AG04450 (cell line): Measurements from ENCODE around the gene THAP10. TPM values are rescaled to one million over a fixed set of nuclear protein-coding genes. Genes with fewer than 3 reads are reported as not detected.

Experiments
- CTCF ChIA-PET: fragments of 300-600, 350-600 bp; formaldehyde crosslinking; extraction: SDS; loops from one replicate; lab custom pipeline; 2022; ENCODE audit warnings: antibody characterized with exemption, inconsistent platforms; lab: Charles Lee
- POLR2A ChIA-PET: fragments of 350-600 bp; formaldehyde crosslinking; extraction: SDS; loops from one replicate; lab custom pipeline; 2021; ENCODE audit warnings: antibody characterized with exemption, inconsistent platforms; lab: Yijun Ruan, JAX
- DNase-seq: peaks from one replicate; pipeline ENCODE4 v3.0.0-alpha.2; 2011; ENCODE audit warnings: low read depth, low spot score
- H3K27ac ChIP-seq: one replicate; pipeline ENCODE4 v1.5.1; 2012; ENCODE audit warnings: low read depth, low read length, control low read depth
- H3K27me3 ChIP-seq: one replicate; pipeline ENCODE4 v1.6.0; 2012; ENCODE audit warnings: low read length; ENCODE audit not compliant: control insufficient read depth, insufficient read depth
- H3K4me3 ChIP-seq: 2 replicates; pipeline ENCODE4 v1.5.1; 2011; ENCODE audit warnings: mild to moderate bottlenecking, low read depth, low read length, control low read depth
- H3K9me3 ChIP-seq: 2 replicates; pipeline ENCODE4 v1.5.1; 2012; ENCODE audit warnings: low read length; ENCODE audit not compliant: control insufficient read depth, insufficient read depth
- CTCF ChIP-seq: IDR thresholded peaks from 2 replicates; pipeline ENCODE4 v1.5.1; 2011; ENCODE audit warnings: low read depth, low read length, control low read depth, inconsistent platforms
- polyA plus RNA-seq: library from polyadenylated mRNA; depleted of rRNA; stranded (reverse); fragments of >200 nt; gene quantifications from 2 replicates; pipeline ENCODE4 v1.2.3, GENCODE V29; 2011

The THAP10 gene
- polyA plus RNA-seq, 1 experiment = 5.7 TPM

DNA sequence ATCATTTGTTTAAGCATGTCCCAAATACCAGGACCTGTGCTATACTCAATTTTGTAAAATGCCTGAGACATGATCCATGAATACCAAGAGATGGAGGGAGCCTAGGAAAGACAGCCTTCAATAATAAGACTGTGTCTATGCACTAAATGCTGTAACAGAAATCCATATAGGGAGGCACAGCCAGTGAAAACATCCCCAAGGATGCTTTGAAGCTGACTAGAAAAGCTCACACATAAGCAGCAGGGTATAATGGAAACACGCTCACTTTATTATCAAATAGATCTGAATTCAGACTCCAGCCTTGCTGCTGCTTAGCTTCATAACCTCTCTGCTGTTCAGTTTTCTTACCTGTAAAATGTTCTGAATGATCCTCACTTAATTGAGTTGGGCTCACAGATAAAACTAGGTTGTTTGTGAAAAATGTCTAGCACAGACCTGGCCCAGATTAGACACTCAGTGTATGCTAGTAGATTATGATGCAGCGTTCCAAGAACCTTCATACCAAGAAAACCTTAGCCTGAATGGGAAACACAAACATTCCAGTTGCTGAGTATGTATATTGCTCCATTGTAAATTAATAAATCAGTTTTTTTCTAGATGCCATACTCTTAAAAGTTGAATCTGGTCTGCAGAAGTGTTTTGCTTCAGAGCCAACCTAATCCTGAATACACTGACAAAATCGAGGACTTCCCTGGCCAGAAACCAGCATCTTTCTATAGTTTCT lies 34.5 kb downstream of the THAP10 start:
- DNase-seq = no peak
- no peak for TF ChIP-seq CTCF
- Histone ChIP-seq H3K4me3 (no peak overlapping the region), H3K27me3 (no peaks in the 10 kb centered on the region), H3K9me3 (peaks cover 3% of the 10 kb centered on the region; the same call in 1 of the 2 replicates), H3K27ac (peak overlapping the region; percentile 96)
- POLR2A ChIA-PET = interaction anchor here (1.0 to 2.3 kb wide), 7 partner anchors 10 to 94 kb away, joined by 3 to 17 read pairs (median 8); partner anchors contain the start of genes THAP10 and UACA
- CTCF ChIA-PET = interaction anchor here (1.4 to 2.4 kb wide), 3 partner anchors 17 to 46 kb away, joined by 4 to 11 read pairs (median 9); no protein-coding TSS in a partner anchor

DNA sequence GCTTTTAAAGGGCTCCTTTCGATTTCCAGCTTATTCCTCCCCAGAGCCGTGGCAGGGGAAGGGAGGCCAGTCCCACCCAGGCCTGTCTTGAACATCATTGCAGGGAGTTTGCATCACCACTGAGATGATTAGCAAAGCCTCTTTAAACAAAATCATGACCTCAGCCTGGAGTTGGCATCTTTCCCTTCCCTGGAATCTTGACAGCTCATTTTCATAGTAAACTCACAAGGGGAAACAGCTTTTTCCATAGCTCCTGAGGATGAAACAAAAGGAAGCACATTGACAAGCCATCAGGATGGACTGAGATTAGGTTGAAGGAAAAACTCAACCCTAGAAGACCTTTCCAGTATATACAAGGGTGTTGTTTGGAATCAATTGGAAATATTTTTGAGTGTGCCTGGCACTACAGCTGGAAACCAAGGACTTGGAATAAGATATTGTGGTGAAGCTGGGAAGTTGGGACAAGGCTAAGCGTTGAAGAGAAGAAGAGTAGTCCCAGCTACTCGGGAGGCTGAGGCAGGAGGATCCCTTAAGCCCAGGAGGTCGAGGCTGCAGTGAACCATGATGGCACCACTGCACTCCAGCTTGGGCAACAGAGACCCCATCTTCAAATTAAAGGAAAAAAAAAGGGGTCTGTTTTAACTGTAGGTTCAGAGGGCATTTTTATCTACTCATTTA lies 35.2 kb downstream of the THAP10 start:
- peak overlapping the region; percentile 14; the same call in 1 of the 2 replicates for H3K4me3 ChIP-seq
- peaks cover 1% of the 10 kb centered on the region; the same call in 1 of the 2 replicates for H3K9me3 ChIP-seq
- POLR2A ChIA-PET = interaction anchor here (1.0 to 2.3 kb wide), 10 partner anchors 10 to 93 kb away, joined by 3 to 17 read pairs (median 8); partner anchors contain the start of genes THAP10 and UACA

GRCh38 chr15:70856177-70856883 lies 35.9 kb downstream of the THAP10 start:
- H3K27me3 ChIP-seq = no peaks in the 10 kb centered on the region
- peak overlapping the region; percentile 14 for H3K4me3 ChIP-seq
- peak overlapping the region; percentile 96 for H3K27ac ChIP-seq
- H3K9me3 ChIP-seq = no peaks in the 10 kb centered on the region; the same call in 1 of the 2 replicates
- ChIA-PET CTCF (interaction anchor here (1.9 to 2.4 kb wide), 2 partner anchors 19 to 32 kb away, joined by 9 to 11 read pairs; no protein-coding TSS in a partner anchor), POLR2A (interaction anchor here (0.7 to 2.3 kb wide), 11 partner anchors 10 to 298 kb away, joined by 3 to 17 read pairs (median 7); partner anchors contain the start of genes THAP10 and UACA)
- TF ChIP-seq CTCF = no peak
- no peak for DNase-seq

More for the DNA sequence above, 35.2 kb downstream of the THAP10 start:
- no peak for TF ChIP-seq CTCF
- peak overlapping the region; percentile 96 for H3K27ac ChIP-seq
- DNase-seq = peak; percentile 99
- CTCF ChIA-PET = interaction anchor here (1.4 to 2.4 kb wide), 3 partner anchors 18 to 45 kb away, joined by 4 to 11 read pairs (median 9); no protein-coding TSS in a partner anchor
- no peaks in the 10 kb centered on the region for H3K27me3 ChIP-seq

- POLR2A ChIA-PET = interaction anchor here (0.7 to 2.3 kb wide), 9 partner anchors 9 to 297 kb away, joined by 3 to 17 read pairs (median 8); no protein-coding TSS in a partner anchor
- DNase-seq = no peak
Observed at GRCh38 chr15:70855764-70856163, 36.5 kb downstream of the THAP10 start.

More at GRCh38 chr15:70855764-70856163, 36.5 kb downstream of the THAP10 start:
- peak overlapping the region; percentile 96 for H3K27ac ChIP-seq
- TF ChIP-seq CTCF = no peak
- no peaks in the 10 kb centered on the region for H3K27me3 ChIP-seq
- no peaks in the 10 kb centered on the region; the same call in 1 of the 2 replicates for H3K9me3 ChIP-seq
- 0 out of 2 replicates have a peak overlapping the region, but pooled peaks have one; percentile 13 for H3K4me3 ChIP-seq
- CTCF ChIA-PET = interaction anchor here (1.9 to 2.4 kb wide), 2 partner anchors 19 to 31 kb away, joined by 9 to 11 read pairs; no protein-coding TSS in a partner anchor
